HAP-1 (cell line): Measurements from ENCODE around the gene STX8.

Source experiments
- DNase-seq, 2 experiments: peaks; one replicate each; pipeline ENCODE4 v3.0.0-alpha.2; 2016 to 2020; ENCODE audit warnings: low spot score in 2 of 2
- H3K27me3 ChIP-seq: fragments of 250-450 bp; sonication (Bioruptor Pico); 2 replicates; pipeline ENCODE4 v1.5.1; 2020; ENCODE audit warnings: low read depth, mild to moderate bottlenecking, moderate library complexity
- H3K36me3 ChIP-seq: fragments of 250-450 bp; sonication (Bioruptor Pico); replicated peaks from 2 replicates; pipeline ENCODE4 v1.5.1; 2020; ENCODE audit warnings: mild to moderate bottlenecking
- H3K4me1 ChIP-seq: fragments of 250-450 bp; sonication (Bioruptor Pico); 2 replicates; pipeline ENCODE4 v1.5.1; 2020; ENCODE audit warnings: mild to moderate bottlenecking
- H3K4me3 ChIP-seq: fragments of 250-450 bp; sonication (Bioruptor Pico); 2 replicates; pipeline ENCODE4 v1.5.1; 2020; ENCODE audit warnings: mild to moderate bottlenecking, moderate library complexity
- H3K9me3 ChIP-seq: fragments of 250-450 bp; sonication (Bioruptor Pico); 2 replicates; pipeline ENCODE4 v1.5.1; 2020; ENCODE audit warnings: mild to moderate bottlenecking, moderate library complexity
- in situ Hi-C: fragments of 300-500 bp; cut with MboI; formaldehyde crosslinking; loops from 3 replicates; pipeline ENCODE4 v1.14.3; 2020; ENCODE audit warnings: low sequenced_read_pairs, inconsistent platforms, mixed read lengths

STX8 gene

GRCh38 chr17:9336817-9337216 lies 238.8 kb downstream of the STX8 start:
- Histone ChIP-seq H3K9me3 (0 out of 2 replicates have a peak, but pooled peaks cover 3% of the 10 kb centered on the region), H3K4me1 (no peaks in the 10 kb centered on the region), H3K27me3 (no peaks in the 10 kb centered on the region), H3K4me3 (no peak overlapping the region), H3K36me3 (no peaks in the 10 kb centered on the region)
- no peak for DNase-seq
- in situ Hi-C loops: no loop called here

DNA sequence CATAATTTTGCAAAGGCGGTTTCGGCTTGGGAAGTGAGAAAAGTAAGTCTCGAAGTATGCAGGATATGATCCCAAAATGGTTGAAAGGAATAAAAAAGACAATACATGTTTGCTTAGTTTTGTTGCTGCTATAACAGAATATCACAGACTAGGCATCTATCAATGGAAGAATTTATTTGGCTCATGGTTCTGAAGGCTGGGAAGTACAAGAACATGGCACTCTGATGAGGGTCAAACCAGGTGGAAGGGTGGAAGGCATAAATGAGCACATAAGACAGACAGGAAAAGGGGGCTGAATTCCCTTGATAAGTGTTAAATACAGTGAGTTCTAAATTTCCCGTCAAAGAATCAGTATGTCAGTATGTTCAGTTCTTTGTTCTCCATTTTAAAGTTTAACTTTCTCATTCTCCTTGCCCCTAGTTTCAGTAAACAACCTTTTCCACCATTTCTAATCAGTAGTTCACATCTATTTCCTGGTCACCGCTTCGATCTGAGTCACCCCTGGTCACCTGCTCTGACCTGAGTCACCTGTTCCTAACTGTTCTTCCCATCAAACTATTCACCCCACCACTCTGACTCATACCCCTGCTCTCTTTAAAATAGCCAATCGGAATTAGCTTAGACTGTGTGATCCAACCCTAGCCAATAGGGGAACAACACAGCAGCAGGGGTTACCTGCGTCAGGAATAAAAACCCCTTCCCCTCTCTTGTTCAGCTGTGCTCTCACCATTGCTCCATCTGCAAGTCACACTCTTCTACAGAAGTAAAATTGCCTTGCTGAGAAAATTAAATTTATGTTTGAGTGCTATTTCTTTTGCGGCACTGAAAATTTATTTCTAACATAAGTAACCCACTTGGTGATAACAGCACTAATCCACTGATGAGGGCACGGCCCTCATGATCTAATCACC lies 240.8 kb downstream of the STX8 start:
- no peak for DNase-seq
- Histone ChIP-seq H3K4me3 (no peak overlapping the region), H3K9me3 (0 out of 2 replicates have a peak, but pooled peaks cover 3% of the 10 kb centered on the region), H3K4me1 (no peaks in the 10 kb centered on the region), H3K36me3 (no peaks in the 10 kb centered on the region), H3K27me3 (no peaks in the 10 kb centered on the region)
- in situ Hi-C loops: no loop called here

GRCh38 chr17:9332132-9332494 lies 243.5 kb downstream of the STX8 start:
- no peaks in the 10 kb centered on the region for H3K27me3 ChIP-seq
- in situ Hi-C loops: no loop called here
- H3K36me3 ChIP-seq: no peaks in the 10 kb centered on the region
- 0 out of 2 replicates have a peak, but pooled peaks cover 3% of the 10 kb centered on the region for H3K9me3 ChIP-seq
- no peak overlapping the region for H3K4me3 ChIP-seq
- DNase-seq: no peak
- no peaks in the 10 kb centered on the region for H3K4me1 ChIP-seq

GRCh38 chr17:9331279-9332131 lies 244.1 kb downstream of the STX8 start:
- no peak overlapping the region for H3K4me3 ChIP-seq

DNA sequence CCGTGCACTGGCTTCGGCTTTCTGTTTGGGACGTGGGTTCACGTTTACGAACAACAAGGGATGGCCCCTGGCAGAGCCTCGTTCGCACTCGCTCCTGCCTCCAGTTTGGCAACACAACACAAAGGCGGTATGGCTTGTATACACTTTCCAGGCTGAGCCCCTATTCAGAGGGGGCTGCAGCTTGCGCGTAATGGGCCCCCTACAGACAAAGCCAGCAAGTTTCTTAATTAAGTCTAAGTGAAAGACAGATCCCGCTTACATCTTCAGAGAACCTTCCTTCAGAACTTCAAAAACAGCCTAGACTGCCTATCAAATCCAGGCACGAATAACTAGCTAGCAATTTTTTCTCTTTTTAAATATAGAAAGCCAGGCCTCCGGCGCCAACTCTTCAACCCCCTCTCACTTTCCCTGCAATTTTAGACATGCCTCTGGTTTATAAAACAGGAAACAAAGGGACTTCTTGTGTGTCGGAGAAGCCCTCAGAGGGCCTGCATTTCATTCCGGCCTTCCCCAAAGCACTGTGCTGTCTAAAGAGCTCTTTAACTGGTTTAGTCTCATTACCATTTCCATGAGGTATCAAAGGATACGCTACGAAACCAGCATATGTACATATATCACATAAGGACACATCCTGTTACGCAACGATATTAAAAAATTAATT lies 244.9 kb downstream of the STX8 start:
- H3K4me3 ChIP-seq: no peak overlapping the region
- no peak for DNase-seq
- 0 out of 2 replicates have a peak, but pooled peaks cover 3% of the 10 kb centered on the region for H3K9me3 ChIP-seq
- H3K4me1 ChIP-seq: no peaks in the 10 kb centered on the region
- no peaks in the 10 kb centered on the region for H3K27me3 ChIP-seq
- in situ Hi-C loops: no loop called here
- no peaks in the 10 kb centered on the region for H3K36me3 ChIP-seq

More at GRCh38 chr17:9331279-9332131, 244.1 kb downstream of the STX8 start:
- Histone ChIP-seq H3K4me1 (no peaks in the 10 kb centered on the region), H3K9me3 (0 out of 2 replicates have a peak, but pooled peaks cover 3% of the 10 kb centered on the region), H3K36me3 (no peaks in the 10 kb centered on the region), H3K27me3 (no peaks in the 10 kb centered on the region)
- no peak for DNase-seq
- in situ Hi-C loops: no loop called here

GRCh38 chr17:9330141-9330540 lies 245.5 kb downstream of the STX8 start:
- DNase-seq: no peak
- no peaks in the 10 kb centered on the region for H3K4me1 ChIP-seq
- in situ Hi-C loops: no loop called here
- no peaks in the 10 kb centered on the region for H3K27me3 ChIP-seq
- no peak overlapping the region for H3K4me3 ChIP-seq
- H3K9me3 ChIP-seq: 0 out of 2 replicates have a peak, but pooled peaks cover 3% of the 10 kb centered on the region
- H3K36me3 ChIP-seq: no peaks in the 10 kb centered on the region

GRCh38 chr17:9329251-9329921 lies 246.2 kb downstream of the STX8 start:
- no peak for DNase-seq
- in situ Hi-C loops: no loop called here
- no peak overlapping the region for H3K4me3 ChIP-seq
- 0 out of 2 replicates have a peak, but pooled peaks cover 1% of the 10 kb centered on the region for H3K9me3 ChIP-seq
- no peaks in the 10 kb centered on the region for H3K4me1 ChIP-seq
- H3K36me3 ChIP-seq: no peaks in the 10 kb centered on the region
- no peaks in the 10 kb centered on the region for H3K27me3 ChIP-seq

DNA sequence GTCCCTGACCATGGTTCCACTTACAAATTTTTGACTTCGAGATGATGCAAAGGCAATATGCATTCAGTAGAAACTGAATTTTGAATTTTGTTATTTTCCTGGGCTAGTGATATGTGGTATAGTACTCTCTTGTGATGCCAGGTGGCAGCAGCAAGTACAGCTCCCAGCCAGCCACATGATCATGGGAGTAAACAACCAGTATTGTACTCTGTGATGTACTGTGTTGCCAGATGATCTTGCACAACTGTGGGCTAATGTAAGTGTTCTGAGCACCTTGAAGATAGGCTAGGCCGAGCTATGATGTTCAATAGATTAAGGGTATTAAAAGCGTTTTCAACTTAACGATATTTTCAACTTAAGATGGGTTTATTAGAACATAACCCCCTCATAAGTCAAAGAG lies 250.8 kb downstream of the STX8 start:
- Histone ChIP-seq H3K4me3 (no peak overlapping the region), H3K9me3 (no peaks in the 10 kb centered on the region), H3K36me3 (no peaks in the 10 kb centered on the region), H3K27me3 (no peaks in the 10 kb centered on the region), H3K4me1 (no peaks in the 10 kb centered on the region)
- no peak for DNase-seq
- in situ Hi-C loops: no loop called here

GRCh38 chr17:9322326-9322725 lies 253.3 kb downstream of the STX8 start:
- H3K27me3 ChIP-seq: no peaks in the 10 kb centered on the region
- no peak overlapping the region for H3K4me3 ChIP-seq
- peak in 1 of 2 experiments; percentile 48 for DNase-seq
- no peaks in the 10 kb centered on the region for H3K4me1 ChIP-seq
- in situ Hi-C loops: no loop called here
- no peaks in the 10 kb centered on the region for H3K36me3 ChIP-seq
- no peaks in the 10 kb centered on the region for H3K9me3 ChIP-seq

DNA sequence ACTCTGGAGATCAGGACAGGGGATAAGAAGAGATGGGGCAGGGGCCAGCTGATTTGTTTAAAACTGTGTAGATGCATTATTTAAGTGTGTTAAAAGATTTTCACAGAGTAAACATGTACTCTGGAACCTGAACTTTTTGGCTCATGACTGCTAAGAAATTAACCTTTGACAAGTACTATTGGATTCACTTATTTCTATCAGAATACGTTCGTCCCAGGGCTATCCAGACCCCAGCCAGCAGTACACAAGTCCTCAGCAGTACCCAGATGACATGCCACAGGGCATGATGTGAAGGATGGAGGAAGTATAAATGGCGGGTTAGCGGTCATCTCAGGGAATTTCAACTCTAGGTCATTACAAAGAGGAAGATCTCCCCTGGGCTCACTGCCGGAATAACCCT lies 253.7 kb downstream of the STX8 start:
- no peaks in the 10 kb centered on the region; the same call in 1 of the 2 replicates for H3K9me3 ChIP-seq
- no peak overlapping the region for H3K4me3 ChIP-seq
- in situ Hi-C loops: no loop called here
- no peaks in the 10 kb centered on the region for H3K27me3 ChIP-seq
- DNase-seq: no peak
- H3K4me1 ChIP-seq: no peaks in the 10 kb centered on the region
- no peaks in the 10 kb centered on the region for H3K36me3 ChIP-seq

GRCh38 chr17:9315360-9315759 lies 260.3 kb downstream of the STX8 start:
- DNase-seq: no peak
- Histone ChIP-seq H3K27me3 (no peaks in the 10 kb centered on the region), H3K9me3 (no peaks in the 10 kb centered on the region; the same call in 1 of the 2 replicates), H3K36me3 (no peaks in the 10 kb centered on the region), H3K4me3 (no peak overlapping the region), H3K4me1 (no peaks in the 10 kb centered on the region)
- in situ Hi-C loops: no loop called here

GRCh38 chr17:9313346-9313745 lies 262.3 kb downstream of the STX8 start:
- in situ Hi-C loops: no loop called here
- H3K27me3 ChIP-seq: no peaks in the 10 kb centered on the region
- H3K9me3 ChIP-seq: no peaks in the 10 kb centered on the region; the same call in 1 of the 2 replicates
- H3K4me3 ChIP-seq: no peak overlapping the region
- no peaks in the 10 kb centered on the region for H3K36me3 ChIP-seq
- no peaks in the 10 kb centered on the region for H3K4me1 ChIP-seq
- no peak for DNase-seq

GRCh38 chr17:9309216-9309615 lies 266.4 kb downstream of the STX8 start:
- Histone ChIP-seq H3K27me3 (no peaks in the 10 kb centered on the region), H3K4me3 (no peak overlapping the region), H3K9me3 (no peaks in the 10 kb centered on the region), H3K4me1 (no peaks in the 10 kb centered on the region), H3K36me3 (no peaks in the 10 kb centered on the region)
- in situ Hi-C loops: no loop called here
- no peak for DNase-seq
